WTC11 (cell line): ENCODE data around the gene CEACAM19. TPM values are rescaled to one million over a fixed set of nuclear protein-coding genes. Genes with fewer than 3 reads are reported as not detected.

Experiments
- ATAC-seq: fragments of 200-7000 bp; cut with Tn5 transposase; 2 replicates; pipeline ENCODE4 v1.10.0; 2021; ENCODE audit warnings: mild to moderate bottlenecking, moderate library complexity
- CTCF ChIA-PET: fragments of 300-600 bp; sonication (Branson Sonifier 250); formaldehyde crosslinking; loops from one replicate; lab custom pipeline; 2021; ENCODE audit warnings: antibody characterized with exemption; lab: Charles Lee
- POLR2A ChIA-PET: fragments of 350-600 bp; sonication (Branson Sonifier 250); formaldehyde crosslinking; loops from one replicate; lab custom pipeline; 2021; ENCODE audit warnings: antibody characterized with exemption; lab: Charles Lee
- DNase-seq: peaks from one replicate; pipeline ENCODE4 v3.0.0; 2021; ENCODE audit warnings: low spot score
- H3K27ac Mint-ChIP-seq: 2 replicates; pipeline ENCODE4 v1.8.0; 2021; ENCODE audit warnings: mixed read lengths
- H3K27me3 Mint-ChIP-seq: 2 replicates; pipeline ENCODE4 v1.8.0; 2021; ENCODE audit warnings: low read depth, mild to moderate bottlenecking, moderate library complexity, mixed read lengths
- H3K36me3 Mint-ChIP-seq: 2 replicates; pipeline ENCODE4 v1.8.0; 2021; ENCODE audit warnings: mixed read lengths
- H3K4me1 Mint-ChIP-seq: 2 replicates; pipeline ENCODE4 v1.8.0; 2022; ENCODE audit warnings: mixed read lengths
- H3K4me3 Mint-ChIP-seq: 2 replicates; pipeline ENCODE4 v1.8.0; 2021; ENCODE audit warnings: mild to moderate bottlenecking, moderate library complexity, mixed read lengths
- H3K9me3 Mint-ChIP-seq: 2 replicates; pipeline ENCODE4 v1.8.0; 2021; ENCODE audit warnings: mixed read lengths
- ATF3 ChIP-seq: sonication (generic); formaldehyde crosslinking; conservative IDR thresholded peaks from 2 replicates; pipeline ENCODE4 v1.8.1; 2022; ENCODE audit warnings: mild to moderate bottlenecking, missing genetic modification reagents
- ATF6 ChIP-seq: sonication (generic); formaldehyde crosslinking; IDR thresholded peaks from 2 replicates; pipeline ENCODE4 v1.8.1; 2023; ENCODE audit warnings: mild to moderate bottlenecking, missing genetic modification reagents
- CREB1 ChIP-seq: sonication (generic); formaldehyde crosslinking; IDR thresholded peaks from 2 replicates; pipeline ENCODE4 v1.8.0; 2023; ENCODE audit warnings: mild to moderate bottlenecking, missing genetic modification reagents
- CREM ChIP-seq: sonication (generic); formaldehyde crosslinking; IDR thresholded peaks from 2 replicates; pipeline ENCODE4 v1.8.1; 2022; ENCODE audit warnings: mild to moderate bottlenecking, missing genetic modification reagents, moderate library complexity
- E2F4 ChIP-seq: sonication (generic); formaldehyde crosslinking; IDR thresholded peaks from 2 replicates; pipeline ENCODE4 v1.8.1; 2022; ENCODE audit warnings: low read depth, mild to moderate bottlenecking, moderate library complexity, missing genetic modification reagents, borderline replicate concordance
- ELF4 ChIP-seq: sonication (generic); formaldehyde crosslinking; IDR thresholded peaks from 2 replicates; pipeline ENCODE4 v1.8.1; 2022; ENCODE audit warnings: low read depth, mild to moderate bottlenecking, moderate library complexity, missing genetic modification reagents
- EMX1 ChIP-seq: fragments of 250-450 bp; sonication (Bioruptor Pico); IDR thresholded peaks from 2 replicates; pipeline ENCODE4 v1.8.0; 2021; ENCODE audit warnings: mild to moderate bottlenecking
- FOXJ3 ChIP-seq: sonication (generic); formaldehyde crosslinking; IDR thresholded peaks from 2 replicates; pipeline ENCODE4 v1.9.0; 2021; ENCODE audit warnings: missing genetic modification reagents, mild to moderate bottlenecking, borderline replicate concordance
- GABPB1 ChIP-seq: sonication (generic); formaldehyde crosslinking; IDR thresholded peaks from 2 replicates; pipeline ENCODE4 v1.8.1; 2023; ENCODE audit warnings: mild to moderate bottlenecking, missing genetic modification reagents
- HMGA2 ChIP-seq: fragments of 250-450 bp; sonication (Bioruptor Pico); IDR thresholded peaks from 2 replicates; pipeline ENCODE4 v1.4.0; 2021; ENCODE audit warnings: mild to moderate bottlenecking, moderate library complexity
- KAT7 ChIP-seq: sonication (generic); formaldehyde crosslinking; IDR thresholded peaks from 2 replicates; pipeline ENCODE4 v1.8.1; 2023; ENCODE audit warnings: missing genetic modification reagents, mild to moderate bottlenecking, borderline replicate concordance
- NFYB ChIP-seq: sonication (generic); formaldehyde crosslinking; conservative IDR thresholded peaks from 2 replicates; pipeline ENCODE4 v1.8.0; 2022; ENCODE audit warnings: low read depth, missing genetic modification reagents
- NR1H2 ChIP-seq: sonication (generic); formaldehyde crosslinking; IDR thresholded peaks from 2 replicates; pipeline ENCODE4 v1.9.0; 2021; ENCODE audit warnings: mild to moderate bottlenecking, moderate library complexity, missing genetic modification reagents
- NR3C1 ChIP-seq: sonication (generic); formaldehyde crosslinking; conservative IDR thresholded peaks from 2 replicates; pipeline ENCODE4 v1.8.1; 2023; ENCODE audit warnings: low read depth, mild to moderate bottlenecking, missing genetic modification reagents
- PRRX2 ChIP-seq: fragments of 250-450 bp; sonication (Bioruptor Pico); IDR thresholded peaks from 2 replicates; pipeline ENCODE4 v1.8.0; 2021; ENCODE audit warnings: mild to moderate bottlenecking
- SMAD3 ChIP-seq: sonication (generic); formaldehyde crosslinking; IDR thresholded peaks from 2 replicates; pipeline ENCODE4 v1.8.0; 2022; ENCODE audit warnings: missing genetic modification reagents, mild to moderate bottlenecking, borderline replicate concordance
- SOX15 ChIP-seq: fragments of 250-450 bp; sonication (Bioruptor Pico); IDR thresholded peaks from 2 replicates; pipeline ENCODE4 v1.9.0; 2021; ENCODE audit warnings: mild to moderate bottlenecking
- TCF7 ChIP-seq: sonication (generic); formaldehyde crosslinking; IDR thresholded peaks from 2 replicates; pipeline ENCODE4 v1.8.0; 2022; ENCODE audit warnings: mild to moderate bottlenecking, low read depth, missing genetic modification reagents, moderate library complexity
- TP53 ChIP-seq: sonication (generic); formaldehyde crosslinking; IDR thresholded peaks from 2 replicates; pipeline ENCODE4 v1.8.1; 2023; ENCODE audit warnings: mild to moderate bottlenecking, missing genetic modification reagents
- ZBTB21 ChIP-seq: sonication (generic); formaldehyde crosslinking; IDR thresholded peaks from 2 replicates; pipeline ENCODE4 v1.8.1; 2023; ENCODE audit warnings: mild to moderate bottlenecking, missing genetic modification reagents, borderline replicate concordance
- ZNF232 ChIP-seq: sonication (generic); formaldehyde crosslinking; IDR thresholded peaks from 2 replicates; pipeline ENCODE4 v1.8.0; 2022; ENCODE audit warnings: mild to moderate bottlenecking, missing genetic modification reagents
- ZNF281 ChIP-seq: sonication (generic); formaldehyde crosslinking; IDR thresholded peaks from 2 replicates; pipeline ENCODE4 v1.8.0; 2023; ENCODE audit warnings: mild to moderate bottlenecking, missing genetic modification reagents
- ZNF423 ChIP-seq: fragments of 250-450 bp; sonication (Bioruptor Pico); IDR thresholded peaks from 2 replicates; pipeline ENCODE4 v2.1.2; 2022; ENCODE audit warnings: mild to moderate bottlenecking, moderate library complexity
- ZNF671 ChIP-seq: fragments of 250-450 bp; sonication (Bioruptor Pico); IDR thresholded peaks from 2 replicates; pipeline ENCODE4 v1.8.0; 2021; ENCODE audit warnings: mild to moderate bottlenecking
- ZSCAN18 ChIP-seq: fragments of 250-450 bp; sonication (Bioruptor Pico); IDR thresholded peaks from 2 replicates; pipeline ENCODE4 v2.1.2; 2022; ENCODE audit warnings: mild to moderate bottlenecking, moderate library complexity
- total RNA-seq: library from RNA; stranded (reverse); gene quantifications from 3 replicates; pipeline ENCODE4 v1.2.3, GENCODE V29; 2021

Gene CEACAM19
- total RNA-seq, 1 experiment from 2014 or later, result 2.9 TPM

GRCh38 chr19:44731081-44731480 is 59.8 kb downstream of the CEACAM19 start (continued):
- TF ChIP-seq ZNF281 (CRISPR knock-in tag) (no peak), TP53 (no peak), ATF3 (CRISPR knock-in tag) (no peak)

- Mint-ChIP-seq H3K27me3 (peaks cover 13% of the 10 kb centered on the region), H3K9me3 (no peaks in the 10 kb centered on the region), H3K4me1 (no peaks in the 10 kb centered on the region)
- no peak for DNase-seq
- TF ChIP-seq GABPB1 (CRISPR knock-in tag) (no peak), ZBTB21 (no peak), CREM (CRISPR knock-in tag) (no peak), NR1H2 (no peak), NFYB (no peak), NR3C1 (no peak), TCF7 (CRISPR knock-in tag) (no peak), ZNF232 (CRISPR knock-in tag) (no peak), FOXJ3 (CRISPR knock-in tag) (no peak), ZNF671 (CRISPR knock-in tag) (no peak)
- TF ChIP-seq, all 79 proteins: peak for 0
- ChIA-PET POLR2A (interaction anchor here (0.7 kb wide), 1 partner anchor 427 kb away, joined by 3 read pairs; no protein-coding TSS in a partner anchor), CTCF (interaction anchor here (1.3 to 15.6 kb wide), 3 partner anchors 9 to 43 kb away, joined by 6 to 548 read pairs (median 7); partner anchors contain the start of gene CBLC)
- ATAC-seq, result no peak
- Mint-ChIP-seq H3K4me3 (no peak overlapping the region), H3K27ac (no peak overlapping the region), H3K36me3 (no peaks in the 10 kb centered on the region)
Measured at GRCh38 chr19:44731622-44732021, 60.3 kb downstream of the CEACAM19 start.

- no peaks in the 10 kb centered on the region for H3K9me3 Mint-ChIP-seq
- CTCF ChIA-PET, result interaction anchor here (0.6 to 15.6 kb wide), 8 partner anchors 9 to 112 kb away, joined by 3 to 548 read pairs (median 6); partner anchors contain the start of gene CBLC
- POLR2A ChIA-PET, result no interaction called here
- TF ChIP-seq ZNF423 (CRISPR knock-in tag), result no peak
- no peak for TF ChIP-seq ZSCAN18 (CRISPR knock-in tag)
- TF ChIP-seq HMGA2 (CRISPR knock-in tag), result no peak
- no peak for TF ChIP-seq EMX1 (CRISPR knock-in tag)
- TF ChIP-seq KAT7, result no peak
- no peak for TF ChIP-seq SMAD3 (CRISPR knock-in tag)
- TF ChIP-seq ELF4 (CRISPR knock-in tag), result no peak
- no peak for TF ChIP-seq SOX15 (CRISPR knock-in tag)
- no peak for TF ChIP-seq TP53
- no peak for TF ChIP-seq E2F4
- TF ChIP-seq ATF6 (CRISPR knock-in tag), result no peak
- TF ChIP-seq CREB1 (CRISPR knock-in tag), result no peak
- no peak for TF ChIP-seq PRRX2
- no peak for TF ChIP-seq ZNF671 (CRISPR knock-in tag)
- TF ChIP-seq, all 79 proteins: peak for 0
- no peaks in the 10 kb centered on the region for H3K36me3 Mint-ChIP-seq
- no peak overlapping the region for H3K27ac Mint-ChIP-seq
- ATAC-seq (no peak), DNase-seq (no peak)
- H3K4me1 Mint-ChIP-seq, result 0 out of 2 replicates have a peak, but pooled peaks cover 3% of the 10 kb centered on the region
- H3K27me3 Mint-ChIP-seq, result peaks cover 13% of the 10 kb centered on the region
- no peak overlapping the region for H3K4me3 Mint-ChIP-seq
Measured at GRCh38 chr19:44732235-44733014, 61.1 kb downstream of the CEACAM19 start.
